Prostate gland (tissue), 2 donors: ENCODE results near the gene P4HA3. TPM values are rescaled to one million over a fixed set of nuclear protein-coding genes. Genes with fewer than 3 reads are reported as not detected.
"Not testable (repeated sequence)": the region's sequence is repeated elsewhere in the genome, so short reads cannot be mapped to it uniquely, and the experiment has no call there.

Experiments
- DNase-seq: peaks from one replicate; pipeline ENCODE4 v3.0.0-alpha.2; 2019; ENCODE audit warnings: low spot score
- H3K27ac ChIP-seq, 2 donors: fragments of 200-600 bp; sonication (generic); 2 replicates each; pipeline ENCODE4 v1.5.1; 2017 to 2019
- H3K27me3 ChIP-seq: fragments of 200-600 bp; sonication (generic); replicated peaks from 2 replicates; pipeline ENCODE4 v1.5.1; 2019; ENCODE audit not compliant: insufficient read depth
- H3K36me3 ChIP-seq, 2 donors: fragments of 200-600 bp; sonication (generic); 1 replicate in 1 of 2; 2 replicates in 1 of 2; pipeline versions ENCODE4 v1.5.1 to v1.8.1; 2017 to 2019
- H3K4me1 ChIP-seq: fragments of 200-600 bp; sonication (generic); replicated peaks from 2 replicates; pipeline ENCODE4 v1.5.1; 2019
- H3K4me3 ChIP-seq, 2 donors: fragments of 200-600 bp; sonication (generic); 2 replicates each; pipeline ENCODE4 v1.5.1; 2017 to 2019
- H3K9me3 ChIP-seq: fragments of 200-600 bp; sonication (generic); 2 replicates; pipeline ENCODE4 v1.5.1; 2017
- CTCF ChIP-seq, 4 experiments: fragments of 200-600 bp in 2 of 4; fragments of 450-650 bp in 2 of 4; sonication (generic) in 2 of 4; IDR thresholded peaks; 1 replicate in 3 of 4; 2 replicates in 1 of 4; pipeline ENCODE4 v1.5.1; 2016 to 2019; ENCODE audit warnings: antibody characterized with exemption in 4 of 4, mild to moderate bottlenecking in 2 of 4, moderate library complexity in 2 of 4
- POLR2A ChIP-seq: fragments of 450-650 bp; IDR thresholded peaks from one replicate; pipeline ENCODE4 v1.6.1; 2016; ENCODE audit warnings: antibody characterized with exemption, mild to moderate bottlenecking
- POLR2AphosphoS5 ChIP-seq: sonication (generic); formaldehyde crosslinking; IDR thresholded peaks from one replicate; pipeline ENCODE4 v1.6.1; 2017; ENCODE audit warnings: antibody characterized with exemption
- WGBS: methylation state at CpG from one replicate; pipeline ENCODE4 v1.1.5; 2018; 5-methylcytosine and 5-hydroxymethylcytosine counted together
- intact Hi-C: fragments of 100-400 bp; cut with DNase I; formaldehyde crosslinking; loops from one replicate; pipeline ENCODE4 v1.14.2; 2022
- total RNA-seq, 2 donors: library from RNA; depleted of rRNA; stranded (reverse); fragments of >200 nt; gene quantifications; one replicate each; pipeline ENCODE4 v1.1.0, GENCODE V29; 2016

The P4HA3 gene
- total RNA-seq, 2 donors from 2014 or later: 0.80 to 1.9 TPM

- DNase-seq: no peak
These were observed 20.9 kb upstream of the P4HA3 start for GRCh38 chr11:74332291-74332690.

GRCh38 chr11:74331000-74331399 is 19.6 kb upstream of the P4HA3 start:
- DNase-seq, H3K27me3 ChIP-seq, intact Hi-C loops, H3K27ac ChIP-seq, H3K4me3 ChIP-seq, H3K9me3 ChIP-seq, H3K36me3 ChIP-seq, H3K4me1 ChIP-seq: not testable (repeated sequence)
- WGBS: 89% methylated on average over 6 of the region's 6 CpGs

More at GRCh38 chr11:74332291-74332690, 20.9 kb upstream of the P4HA3 start:
- H3K9me3 ChIP-seq: no peaks in the 10 kb centered on the region
- TF ChIP-seq POLR2A (no peak), CTCF (IDR thresholded peaks at IDR 0.05) (no peak), POLR2AphosphoS5 (no peak)
- WGBS: 100% methylated on average over 1 of the region's 1 CpG
- no peaks in the 10 kb centered on the region for H3K4me1 ChIP-seq
- H3K4me3 ChIP-seq: no peak overlapping the region
- no peaks in the 10 kb centered on the region for H3K36me3 ChIP-seq
- no peaks in the 10 kb centered on the region for H3K27me3 ChIP-seq
- H3K27ac ChIP-seq: no peak overlapping the region
- intact Hi-C loops: no loop called here

DNA sequence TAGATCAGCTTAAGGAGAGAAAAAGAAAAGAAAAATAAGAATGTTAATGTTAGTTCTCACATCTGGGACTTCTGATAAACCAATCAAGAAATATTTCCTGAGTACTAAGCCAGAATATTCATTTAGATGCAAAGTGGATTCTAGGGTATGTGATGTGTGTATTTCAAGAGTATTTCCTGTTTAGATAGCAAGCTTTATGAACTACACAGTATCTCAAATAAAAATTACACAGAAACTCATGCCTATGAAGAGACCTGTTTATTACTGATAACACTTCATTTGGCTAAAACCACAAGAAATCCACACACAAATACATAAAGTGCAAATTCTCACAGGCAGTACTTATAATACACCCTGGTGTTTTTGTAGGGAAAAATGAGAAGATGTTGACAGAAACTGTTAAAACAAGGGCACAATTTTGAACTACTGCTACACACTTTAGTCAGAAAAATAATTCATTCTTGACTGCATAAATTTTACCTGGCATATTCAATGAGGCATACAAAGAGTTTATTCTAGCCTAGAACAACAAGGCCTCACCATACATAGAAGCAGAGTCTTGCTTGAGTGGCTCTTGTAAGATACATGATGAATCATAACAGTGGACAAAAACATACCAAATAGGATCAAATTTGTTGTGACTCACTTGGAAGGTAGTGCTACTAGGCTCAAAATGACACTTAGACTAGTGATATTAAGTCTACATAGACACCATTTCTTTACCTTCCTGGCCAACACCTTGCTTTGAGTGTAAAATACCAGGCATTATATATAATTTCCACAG is 18.8 kb upstream of the P4HA3 start:
- intact Hi-C loops: no loop called here
- no peak overlapping the region for H3K4me3 ChIP-seq
- H3K36me3 ChIP-seq: no peaks in the 10 kb centered on the region
- H3K4me1 ChIP-seq: no peaks in the 10 kb centered on the region
- DNase-seq: no peak
- TF ChIP-seq POLR2A: no peak
- TF ChIP-seq CTCF (IDR thresholded peaks at IDR 0.05): no peak
- TF ChIP-seq POLR2AphosphoS5: no peak
- H3K27me3 ChIP-seq: no peaks in the 10 kb centered on the region
- H3K9me3 ChIP-seq: no peaks in the 10 kb centered on the region
- H3K27ac ChIP-seq: no peak overlapping the region

GRCh38 chr11:74327076-74327475 is 15.6 kb upstream of the P4HA3 start:
- intact Hi-C loops: loop anchor here (5.0 kb wide), 1 partner anchor 345 kb away; the partner anchor contains the start of gene UCP2
- Histone ChIP-seq H3K4me3 (no peak overlapping the region), H3K9me3 (no peaks in the 10 kb centered on the region), H3K36me3 (no peaks in the 10 kb centered on the region), H3K4me1 (no peaks in the 10 kb centered on the region), H3K27me3 (no peaks in the 10 kb centered on the region), H3K27ac (no peak overlapping the region)
- no peak for TF ChIP-seq POLR2A
- no peak for TF ChIP-seq CTCF (IDR thresholded peaks at IDR 0.05)
- TF ChIP-seq POLR2AphosphoS5: no peak
- WGBS: 97% methylated on average over 1 of the region's 1 CpG
- no peak for DNase-seq

- no peak for DNase-seq
These were observed 15.2 kb upstream of the P4HA3 start for GRCh38 chr11:74326665-74327064.

More at GRCh38 chr11:74326665-74327064, 15.2 kb upstream of the P4HA3 start:
- Histone ChIP-seq H3K27ac (no peak overlapping the region), H3K9me3 (no peaks in the 10 kb centered on the region), H3K4me3 (no peak overlapping the region), H3K36me3 (no peaks in the 10 kb centered on the region), H3K4me1 (no peaks in the 10 kb centered on the region), H3K27me3 (no peaks in the 10 kb centered on the region)
- TF ChIP-seq POLR2AphosphoS5: no peak
- TF ChIP-seq POLR2A: no peak
- no peak for TF ChIP-seq CTCF (IDR thresholded peaks at IDR 0.05)
- 84% methylated on average over 5 of the region's 5 CpGs for WGBS
- intact Hi-C loops: loop anchor here (5.0 kb wide), 1 partner anchor 344 kb away; the partner anchor contains the start of gene UCP2
